Stimulated activated CD4-positive, alpha-beta T cell treated with anti-CD3 and anti-CD28 coated beads, TNF-alpha, amount 100 ng/mL, for 4 hours (primary cell): ENCODE measurements around the gene NDUFAF4.
"Not testable (repeated sequence)": the region's sequence is repeated elsewhere in the genome, so short reads cannot be mapped to it uniquely, and the experiment has no call there.

Experiments
- DNase-seq, 3 experiments: peaks; one replicate each; pipeline ENCODE4 v3.0.0-alpha.2; 2020; ENCODE audit warnings: low read depth in 3 of 3

Gene NDUFAF4

GRCh38 chr6:96899019-96899418, 1.3 kb upstream of the NDUFAF4 start:
- DNase-seq, result no peak

- no peak for DNase-seq
These were observed 655 bp upstream of the NDUFAF4 start for GRCh38 chr6:96898241-96898851.

GRCh38 chr6:96889146-96889545, 8.5 kb downstream of the NDUFAF4 start:
- no peak for DNase-seq

- no peak for DNase-seq
These were observed 8.9 kb downstream of the NDUFAF4 start for GRCh38 chr6:96888745-96889144.

- DNase-seq, result no peak
These were observed 11.2 kb downstream of the NDUFAF4 start for GRCh38 chr6:96886519-96886918.

GRCh38 chr6:96885187-96885631, 12.5 kb downstream of the NDUFAF4 start:
- DNase-seq, result not testable (repeated sequence)

GRCh38 chr6:96878143-96878542, 19.5 kb downstream of the NDUFAF4 start:
- no peak for DNase-seq

GRCh38 chr6:96876886-96877545, 20.7 kb downstream of the NDUFAF4 start:
- no peak for DNase-seq

- no peak for DNase-seq
These were observed 24.7 kb downstream of the NDUFAF4 start for GRCh38 chr6:96872976-96873375.

GRCh38 chr6:96865055-96865405, 32.7 kb downstream of the NDUFAF4 start:
- no peak for DNase-seq

GRCh38 chr6:96864216-96865054, 33.3 kb downstream of the NDUFAF4 start:
- DNase-seq, result no peak

- DNase-seq, result no peak
These were observed 35.1 kb downstream of the NDUFAF4 start for GRCh38 chr6:96862560-96862959.

GRCh38 chr6:96861588-96861987, 36.1 kb downstream of the NDUFAF4 start:
- no peak for DNase-seq

GRCh38 chr6:96856856-96857255, 40.8 kb downstream of the NDUFAF4 start:
- DNase-seq, result no peak

- no peak for DNase-seq
These were observed 44.6 kb downstream of the NDUFAF4 start for GRCh38 chr6:96853083-96853482.

GRCh38 chr6:96852605-96853004, 45.1 kb downstream of the NDUFAF4 start:
- no peak for DNase-seq

GRCh38 chr6:96851858-96852257, 45.8 kb downstream of the NDUFAF4 start:
- no peak for DNase-seq

GRCh38 chr6:96849615-96850014, 48.1 kb downstream of the NDUFAF4 start:
- DNase-seq, result no peak

GRCh38 chr6:96844530-96844929, 53.2 kb downstream of the NDUFAF4 start:
- DNase-seq, result no peak

- no peak for DNase-seq
These were observed 56.3 kb downstream of the NDUFAF4 start for GRCh38 chr6:96841345-96841744.
